H1 (cell line): ENCODE data around the gene WDR90. TPM values are rescaled to one million over a fixed set of nuclear protein-coding genes. Genes with fewer than 3 reads are reported as not detected.

ENCODE experiments used
- KDM4A ChIP-seq: IDR thresholded peaks from one replicate; pipeline ENCODE4 v1.7.1; 2012; ENCODE audit warnings: low read depth, mild to moderate bottlenecking, moderate library complexity, low read length, inconsistent platforms; ENCODE audit not compliant: severe bottlenecking
- SAP30 ChIP-seq: fragments of 300-600 bp; sonication (generic); IDR thresholded peaks from 2 replicates; pipeline ENCODE4 v1.7.1; 2012; ENCODE audit warnings: low read length, moderate library complexity, mild to moderate bottlenecking, inconsistent platforms; ENCODE audit not compliant: insufficient read depth, insufficient replicate concordance
- TAF7 ChIP-seq: optimal IDR thresholded peaks from 2 replicates; pipeline ENCODE3; 2011; ENCODE audit warnings: low read depth, mild to moderate bottlenecking, inconsistent platforms, low read length, moderate library complexity, borderline replicate concordance
- polyA plus RNA-seq, 7 experiments: library from polyadenylated mRNA; depleted of rRNA in 3 of 7; stranded (reverse) in 5 of 7; unstranded in 2 of 7; fragments of >200 nt in 5 of 7; fragments of 200-250 nt in 2 of 7; gene quantifications; 1 replicate in 5 of 7; 2 replicates in 1 of 7; 4 replicates in 1 of 7; pipeline versions ENCODE4 v1.2.1 to v1.2.3, GENCODE V29; 2011 to 2013; ENCODE audit warnings: missing spikeins in 2 of 7, mixed read lengths in 2 of 7
- total RNA-seq: library from RNA; stranded (reverse); fragmentation: NEBNext Ultra II Directional; extraction: Animal tissue kit (Norgen Biotek cat#: 25700); gene quantifications from 2 replicates; pipeline ENCODE4 v1.2.1, GENCODE V29; 2021
- TF ChIP-seq, protein P1 (sequence below): IDR thresholded peaks from 2 replicates; pipeline ENCODE4 v1.6.1; 2012; ENCODE audit warnings: inconsistent platforms
- TF ChIP-seq, protein P2 (sequence below): IDR thresholded peaks from 2 replicates; pipeline ENCODE4 v1.6.1; 2011; ENCODE audit warnings: low read length, improper control_type of control experiment

The WDR90 gene
- total and polyA plus RNA-seq, 2 of the 8 experiments (the other 6 are each of a cell fraction or from before 2014, with no cell fraction given): 24.0 to 47.2 TPM

DNA sequence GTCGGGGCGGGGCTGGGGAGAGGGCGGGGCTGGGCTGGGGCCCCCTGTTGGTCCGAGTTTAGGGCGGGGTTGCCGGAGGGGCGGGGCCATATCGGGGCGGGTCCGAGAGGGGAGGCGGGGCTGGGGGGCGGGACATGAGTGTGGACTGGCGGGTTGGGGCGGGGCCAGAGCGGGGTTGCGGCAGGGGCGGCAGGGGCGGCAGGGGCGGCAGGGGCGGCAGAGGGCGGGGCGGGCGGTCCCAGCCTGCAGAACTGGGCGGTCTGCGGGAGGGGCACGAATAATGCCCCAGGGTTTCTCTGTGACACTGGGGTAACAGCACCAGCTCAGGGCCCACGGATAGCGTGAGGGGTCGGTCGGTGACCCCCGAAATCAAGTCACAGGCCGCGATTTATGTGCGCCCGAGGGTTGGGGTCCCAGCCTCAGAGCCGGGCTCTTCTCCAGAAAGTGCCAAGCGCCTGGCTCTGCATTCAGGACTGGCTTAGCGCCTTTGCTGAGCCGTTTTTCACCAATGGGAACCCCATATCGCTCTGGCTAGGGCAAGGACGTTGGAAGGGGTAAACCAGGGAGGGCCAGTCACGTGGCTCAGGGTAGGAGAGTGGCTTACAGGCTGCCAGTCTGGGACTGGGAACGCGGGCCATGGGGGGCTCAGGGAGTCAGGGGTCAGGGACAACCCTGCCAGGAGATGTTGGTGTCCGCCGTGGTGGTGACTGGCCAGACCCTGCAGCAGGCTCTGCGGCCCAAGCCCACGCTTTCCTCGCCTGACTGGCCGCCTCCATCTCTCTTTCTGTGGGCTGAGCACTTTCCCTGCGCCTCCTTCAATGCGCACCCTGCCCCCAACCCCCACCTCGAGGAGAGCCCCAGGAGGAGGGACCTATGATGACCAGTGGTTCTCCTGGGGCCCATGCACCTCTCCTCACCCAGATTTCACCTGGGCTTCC, 11.8 kb upstream of the WDR90 start (continued):
- TF ChIP-seq SAP30 (no peak), KDM4A (peak; percentile 4), TAF7 (no peak)
- TF ChIP-seq, protein P1, sequence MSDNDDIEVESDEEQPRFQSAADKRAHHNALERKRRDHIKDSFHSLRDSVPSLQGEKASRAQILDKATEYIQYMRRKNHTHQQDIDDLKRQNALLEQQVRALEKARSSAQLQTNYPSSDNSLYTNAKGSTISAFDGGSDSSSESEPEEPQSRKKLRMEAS: peak; percentile 47; the same call in 1 of the 2 replicates
- TF ChIP-seq, protein P2, sequence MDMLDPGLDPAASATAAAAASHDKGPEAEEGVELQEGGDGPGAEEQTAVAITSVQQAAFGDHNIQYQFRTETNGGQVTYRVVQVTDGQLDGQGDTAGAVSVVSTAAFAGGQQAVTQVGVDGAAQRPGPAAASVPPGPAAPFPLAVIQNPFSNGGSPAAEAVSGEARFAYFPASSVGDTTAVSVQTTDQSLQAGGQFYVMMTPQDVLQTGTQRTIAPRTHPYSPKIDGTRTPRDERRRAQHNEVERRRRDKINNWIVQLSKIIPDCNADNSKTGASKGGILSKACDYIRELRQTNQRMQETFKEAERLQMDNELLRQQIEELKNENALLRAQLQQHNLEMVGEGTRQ: peak; percentile 48; the same call in 1 of the 2 replicates
- TF ChIP-seq, all 59 proteins: peak for 6
